HepG2 (cell line): Measurements from ENCODE around the gene VDAC1. TPM values are rescaled to one million over a fixed set of nuclear protein-coding genes. Genes with fewer than 3 reads are reported as not detected.

Source experiments
- ASH2L ChIP-seq: fragments of 300-600, 200-600 bp; sonication (generic); IDR thresholded peaks from 2 replicates; pipeline ENCODE4 v1.7.0; 2017; ENCODE audit warnings: low read depth, mild to moderate bottlenecking, moderate library complexity, mixed read lengths, low read length; ENCODE audit not compliant: insufficient read length
- FOXA3 ChIP-seq: IDR thresholded peaks from 2 replicates; pipeline ENCODE4 v1.6.1; 2016; ENCODE audit warnings: missing genetic modification reagents, missing compliant biosample characterization
- FOXO1 ChIP-seq: sonication (generic); formaldehyde crosslinking; IDR thresholded peaks from 2 replicates; pipeline ENCODE4 v1.4.0; 2020; ENCODE audit warnings: missing genetic modification reagents
- GTF3A ChIP-seq: sonication (generic); formaldehyde crosslinking; conservative IDR thresholded peaks from 2 replicates; pipeline ENCODE4 v1.4.0; 2020; ENCODE audit warnings: mild to moderate bottlenecking, missing genetic modification reagents
- HOXA5 ChIP-seq: sonication (generic); formaldehyde crosslinking; IDR thresholded peaks from 2 replicates; pipeline ENCODE4 v1.4.0; 2020; ENCODE audit warnings: missing genetic modification reagents
- KLF13 ChIP-seq: sonication (generic); formaldehyde crosslinking; IDR thresholded peaks from 2 replicates; pipeline ENCODE4 v1.4.0; 2020; ENCODE audit warnings: mild to moderate bottlenecking, missing genetic modification reagents
- MBNL3 ChIP-seq: fragments of 250-450 bp; sonication (Bioruptor Pico); conservative IDR thresholded peaks from 2 replicates; pipeline ENCODE4 v1.8.0; 2022; ENCODE audit warnings: mild to moderate bottlenecking, inconsistent platforms
- NFIB ChIP-seq: sonication (generic); formaldehyde crosslinking; IDR thresholded peaks from 2 replicates; pipeline ENCODE4 v1.9.0; 2021; ENCODE audit warnings: missing genetic modification reagents, mild to moderate bottlenecking, borderline replicate concordance
- POLR2G ChIP-seq: fragments of 200-400 bp; formaldehyde crosslinking; IDR thresholded peaks from 2 replicates; pipeline ENCODE4 v1.6.1; 2018; ENCODE audit warnings: mild to moderate bottlenecking, low read depth, low read length, moderate library complexity
- RFX1 ChIP-seq: fragments of 450-650 bp; IDR thresholded peaks from 2 replicates; pipeline ENCODE4 v1.6.1; 2017
- SIX4 ChIP-seq: sonication (generic); formaldehyde crosslinking; IDR thresholded peaks from 2 replicates; pipeline ENCODE4 v1.4.0; 2020; ENCODE audit warnings: missing genetic modification reagents
- SNRNP70 ChIP-seq: fragments of 200-400 bp; formaldehyde crosslinking; IDR thresholded peaks from 2 replicates; pipeline ENCODE4 v1.6.1; 2017; ENCODE audit warnings: mild to moderate bottlenecking, low read depth, low read length, moderate library complexity
- TBL1XR1 ChIP-seq: fragments of 150-350 bp; IDR thresholded peaks from 2 replicates; pipeline ENCODE4 v1.6.1; 2014; ENCODE audit warnings: borderline replicate concordance, low read length; ENCODE audit not compliant: partially characterized antibody
- TP53 ChIP-seq: sonication (generic); formaldehyde crosslinking; conservative IDR thresholded peaks from 2 replicates; pipeline ENCODE4 v1.4.0; 2020; ENCODE audit warnings: missing genetic modification reagents
- ZFP62 ChIP-seq: sonication (generic); formaldehyde crosslinking; IDR thresholded peaks from 2 replicates; pipeline ENCODE4 v1.4.0; 2020; ENCODE audit warnings: missing genetic modification reagents
- ZFP90 ChIP-seq: sonication (generic); formaldehyde crosslinking; IDR thresholded peaks from 2 replicates; pipeline ENCODE4 v1.8.0; 2022; ENCODE audit warnings: missing genetic modification reagents, mild to moderate bottlenecking, inconsistent platforms, borderline replicate concordance
- ZNF10 ChIP-seq: sonication (generic); formaldehyde crosslinking; IDR thresholded peaks from 2 replicates; pipeline ENCODE4 v1.4.0; 2020; ENCODE audit warnings: mild to moderate bottlenecking, low read depth, missing genetic modification reagents, borderline replicate concordance
- ZNF232 ChIP-seq: sonication (generic); formaldehyde crosslinking; IDR thresholded peaks from 2 replicates; pipeline ENCODE4 v1.4.0; 2020; ENCODE audit warnings: missing genetic modification reagents, borderline replicate concordance
- ZNF496 ChIP-seq: sonication (generic); formaldehyde crosslinking; IDR thresholded peaks from 2 replicates; pipeline ENCODE4 v1.8.1; 2023; ENCODE audit warnings: mild to moderate bottlenecking, moderate library complexity, missing genetic modification reagents; ENCODE audit not compliant: insufficient replicate concordance
- ZNF552 ChIP-seq: sonication (generic); formaldehyde crosslinking; IDR thresholded peaks from 2 replicates; pipeline ENCODE4 v1.9.0; 2022; ENCODE audit warnings: missing genetic modification reagents, mild to moderate bottlenecking, borderline replicate concordance
- ZNF746 ChIP-seq: sonication (generic); formaldehyde crosslinking; IDR thresholded peaks from 2 replicates; pipeline ENCODE4 v1.8.0; 2022; ENCODE audit warnings: mild to moderate bottlenecking, missing genetic modification reagents
- ZNF788 ChIP-seq: sonication (generic); formaldehyde crosslinking; IDR thresholded peaks from 2 replicates; pipeline ENCODE4 v1.5.0; 2020; ENCODE audit warnings: mild to moderate bottlenecking, missing genetic modification reagents, borderline replicate concordance
- ZSCAN21 ChIP-seq: sonication (generic); formaldehyde crosslinking; IDR thresholded peaks from 2 replicates; pipeline ENCODE4 v1.8.0; 2022; ENCODE audit warnings: mild to moderate bottlenecking, missing genetic modification reagents, moderate library complexity, borderline replicate concordance
- polyA plus RNA-seq, 8 experiments: library from polyadenylated mRNA; depleted of rRNA in 3 of 8; stranded (reverse) in 7 of 8; unstranded in 1 of 8; fragments of >200 nt; fragmentation: Illumina TruSeq in 4 of 8; extraction: Trizol in 4 of 8; gene quantifications; 2 replicates each; pipeline versions ENCODE4 v1.2.1 to v1.2.3, GENCODE V29; 2011 to 2016; ENCODE audit warnings: low read depth in 4 of 8, missing spikeins in 1 of 8, mixed read lengths in 1 of 8; ENCODE audit not compliant: insufficient read depth in 1 of 8
- total RNA-seq, 5 experiments: library from RNA; depleted of rRNA; stranded (reverse); fragments of >200 nt; fragmentation: Illumina TruSeq; extraction: Trizol; gene quantifications; 2 replicates each; pipeline ENCODE4 v1.2.3, GENCODE V29; 2016; ENCODE audit warnings: low read depth in 1 of 5
- TF ChIP-seq, protein P1 (sequence below): IDR thresholded peaks from 2 replicates; pipeline ENCODE4 v1.6.1; 2012; ENCODE audit warnings: low read length, improper control_type of control experiment

VDAC1 gene
- total and polyA plus RNA-seq, 2 of the 13 experiments (the other 11 are each of a cell fraction or from before 2014, with no cell fraction given), result 112 to 380 TPM

DNA sequence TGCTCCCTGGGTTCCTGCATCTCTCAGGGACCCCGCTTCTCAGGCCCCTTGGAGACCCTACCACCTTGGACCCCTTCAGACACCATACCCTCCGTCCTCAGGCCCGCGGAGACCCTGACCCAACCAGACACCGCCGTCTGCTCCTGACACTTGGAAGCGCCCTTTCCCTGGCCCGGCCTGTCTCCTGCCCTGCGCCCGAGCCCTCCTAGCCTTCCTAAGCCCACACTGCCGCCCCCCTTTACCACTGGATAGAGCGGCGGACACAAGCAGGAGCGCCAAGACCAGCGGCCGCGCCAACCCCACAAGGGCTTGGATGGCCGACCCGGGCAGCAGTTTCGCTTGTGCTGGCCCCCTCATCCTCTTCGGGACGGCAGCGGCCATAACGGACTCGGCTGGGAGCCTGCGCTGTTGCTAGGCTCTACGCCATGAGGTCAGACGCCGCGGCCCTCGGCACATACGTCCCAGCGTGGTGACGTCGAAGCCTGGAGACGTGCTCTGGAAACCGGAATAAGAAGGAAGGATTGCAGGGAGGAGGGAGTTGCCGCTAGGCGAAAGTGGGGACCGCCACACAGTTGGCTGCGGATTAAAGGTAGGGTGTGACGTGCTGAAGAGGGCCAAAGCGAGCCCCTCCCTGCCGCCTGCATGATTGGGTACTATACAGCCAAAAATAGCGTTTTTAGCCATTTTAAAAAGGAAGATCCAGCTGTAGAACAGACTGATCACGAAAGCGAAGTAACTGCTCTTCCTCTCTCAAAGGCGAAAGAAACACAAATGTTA lies 36.4 kb downstream of the VDAC1 start, which contains the start of gene C5orf15 (continued):
- TF ChIP-seq ZNF746 (CRISPR knock-in tag) (peak; percentile 59), ZFP90 (CRISPR knock-in tag) (0 out of 2 replicates have a peak, but pooled peaks have one; percentile 4), ZNF552 (CRISPR knock-in tag) (peak; percentile 74; the same call in 1 of the 2 replicates), HOXA5 (CRISPR knock-in tag) (no peak), ZNF10 (CRISPR knock-in tag) (no peak), GTF3A (0 out of 2 replicates have a peak, but pooled peaks have one; percentile 62), ASH2L (peak; percentile 82), MBNL3 (CRISPR knock-in tag) (no peak), ZNF788 (CRISPR knock-in tag) (peak; percentile 89; the same call in 1 of the 2 replicates), ZFP62 (CRISPR knock-in tag) (no peak), NFIB (CRISPR knock-in tag) (no peak), KLF13 (CRISPR knock-in tag) (no peak), TBL1XR1 (peak; percentile 30), TP53 (no peak), ZNF232 (CRISPR knock-in tag) (no peak), ZNF496 (no peak), SIX4 (CRISPR knock-in tag) (no peak; the same call in 1 of the 2 replicates), ZSCAN21 (CRISPR knock-in tag) (peak; percentile 46; the same call in 1 of the 2 replicates), FOXA3 (peak; percentile 55; the same call in 1 of the 2 replicates), RFX1 (peak; percentile 63; the same call in 1 of the 2 replicates), POLR2G (peak; percentile 94), SNRNP70 (no peak), FOXO1 (CRISPR knock-in tag) (peak; percentile 71)
- TF ChIP-seq, protein P1, sequence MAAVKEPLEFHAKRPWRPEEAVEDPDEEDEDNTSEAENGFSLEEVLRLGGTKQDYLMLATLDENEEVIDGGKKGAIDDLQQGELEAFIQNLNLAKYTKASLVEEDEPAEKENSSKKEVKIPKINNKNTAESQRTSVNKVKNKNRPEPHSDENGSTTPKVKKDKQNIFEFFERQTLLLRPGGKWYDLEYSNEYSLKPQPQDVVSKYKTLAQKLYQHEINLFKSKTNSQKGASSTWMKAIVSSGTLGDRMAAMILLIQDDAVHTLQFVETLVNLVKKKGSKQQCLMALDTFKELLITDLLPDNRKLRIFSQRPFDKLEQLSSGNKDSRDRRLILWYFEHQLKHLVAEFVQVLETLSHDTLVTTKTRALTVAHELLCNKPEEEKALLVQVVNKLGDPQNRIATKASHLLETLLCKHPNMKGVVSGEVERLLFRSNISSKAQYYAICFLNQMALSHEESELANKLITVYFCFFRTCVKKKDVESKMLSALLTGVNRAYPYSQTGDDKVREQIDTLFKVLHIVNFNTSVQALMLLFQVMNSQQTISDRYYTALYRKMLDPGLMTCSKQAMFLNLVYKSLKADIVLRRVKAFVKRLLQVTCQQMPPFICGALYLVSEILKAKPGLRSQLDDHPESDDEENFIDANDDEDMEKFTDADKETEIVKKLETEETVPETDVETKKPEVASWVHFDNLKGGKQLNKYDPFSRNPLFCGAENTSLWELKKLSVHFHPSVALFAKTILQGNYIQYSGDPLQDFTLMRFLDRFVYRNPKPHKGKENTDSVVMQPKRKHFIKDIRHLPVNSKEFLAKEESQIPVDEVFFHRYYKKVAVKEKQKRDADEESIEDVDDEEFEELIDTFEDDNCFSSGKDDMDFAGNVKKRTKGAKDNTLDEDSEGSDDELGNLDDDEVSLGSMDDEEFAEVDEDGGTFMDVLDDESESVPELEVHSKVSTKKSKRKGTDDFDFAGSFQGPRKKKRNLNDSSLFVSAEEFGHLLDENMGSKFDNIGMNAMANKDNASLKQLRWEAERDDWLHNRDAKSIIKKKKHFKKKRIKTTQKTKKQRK, result no peak
